Measurements from ENCODE around the gene RPS6KA3. TPM values are rescaled to one million over a fixed set of nuclear protein-coding genes. Genes with fewer than 3 reads are reported as not detected.

Gene RPS6KA3
- total and polyA plus RNA-seq, 9 of the 15 experiments (the other 6 are each of a cell fraction or from before 2014, with no cell fraction given), result 10.9 to 61.9 (median 37.4) TPM

GRCh38 chrX:20254712-20255299 is 11.9 kb downstream of the RPS6KA3 start:
- ChIA-PET POLR2A (no interaction called here), CTCF (ENCODE audit: low intra/inter-chr PET ratio) (no interaction called here)
- no peaks in the 10 kb centered on the region for H3K9me1 ChIP-seq (ENCODE audit: control insufficient read depth, insufficient read depth, low read length)
- no peak overlapping the region for H3K4me3 ChIP-seq
- H3K36me3 ChIP-seq (ENCODE audit: control insufficient read depth, insufficient read depth, low read length), result peaks cover 19% of the 10 kb centered on the region; the same call in 2 of the 3 replicates
- no peaks in the 10 kb centered on the region for H3K27me3 ChIP-seq (ENCODE audit: control insufficient read depth in 2 of 2, insufficient read depth in 2 of 2, low read length in 2 of 2)
- no peaks in the 10 kb centered on the region for H4K20me1 ChIP-seq (replicated peaks; ENCODE audit: control insufficient read depth, insufficient read depth, low read length)
- intact Hi-C loops (cut with micrococcal nuclease), result no loop called here
- ATAC-seq (no peak), FAIRE-seq (no peak), DNase-seq (ENCODE audit: extremely low read depth in 1 of 4, low spot score in 3 of 4) (no peak)
- no peak overlapping the region for H3K27ac ChIP-seq (ENCODE audit: extremely low read depth, low read depth, low read length)
- WGBS (ENCODE audit: insufficient coverage, low coverage, missing lambda C conversion rate), result 23% methylated on average over 3 of the region's 4 CpGs
- BruUV-seq (replicated peaks), result no TSS peak
- in situ Hi-C loops (cut with MboI), result no loop called here
- peaks cover 0 to 6% of the 10 kb centered on the region in 2 experiments; a peak in 2 of 5 replicates for H3K4me1 ChIP-seq (replicated peaks in 1 of 2; ENCODE audit: control insufficient read depth in 2 of 2, insufficient read depth in 2 of 2, low read length in 2 of 2)
- no peak overlapping the region for H3K9ac ChIP-seq (ENCODE audit: insufficient read depth in 1 of 2, low read depth in 2 of 2, low read length in 2 of 2)
- no peak overlapping the region for H3K4me2 ChIP-seq (ENCODE audit: insufficient read depth, low read length)
- H3K9me3 ChIP-seq (replicated peaks; ENCODE audit: control insufficient read depth, insufficient read depth, low read depth, low read length), result no peaks in the 10 kb centered on the region; the same call in 1 of the 2 replicates
- TF ChIP-seq TRIM24 (IDR thresholded peaks at IDR 0.05), result 0 out of 4 replicates have a peak, but pooled peaks of 1 of the 2 experiments have one; percentile 12
- TF ChIP-seq DPF2 (IDR thresholded peaks at IDR 0.05), result 0 out of 2 replicates have a peak, but pooled peaks have one; percentile 29
- TF ChIP-seq SNAPC5 (CRISPR knock-in tag; IDR thresholded peaks at IDR 0.05), result no peak
- TF ChIP-seq NFE2L1 (tag; IDR thresholded peaks at IDR 0.05; ENCODE audit: borderline replicate concordance, low read depth), result peak; percentile 81
- TF ChIP-seq, protein P1, sequence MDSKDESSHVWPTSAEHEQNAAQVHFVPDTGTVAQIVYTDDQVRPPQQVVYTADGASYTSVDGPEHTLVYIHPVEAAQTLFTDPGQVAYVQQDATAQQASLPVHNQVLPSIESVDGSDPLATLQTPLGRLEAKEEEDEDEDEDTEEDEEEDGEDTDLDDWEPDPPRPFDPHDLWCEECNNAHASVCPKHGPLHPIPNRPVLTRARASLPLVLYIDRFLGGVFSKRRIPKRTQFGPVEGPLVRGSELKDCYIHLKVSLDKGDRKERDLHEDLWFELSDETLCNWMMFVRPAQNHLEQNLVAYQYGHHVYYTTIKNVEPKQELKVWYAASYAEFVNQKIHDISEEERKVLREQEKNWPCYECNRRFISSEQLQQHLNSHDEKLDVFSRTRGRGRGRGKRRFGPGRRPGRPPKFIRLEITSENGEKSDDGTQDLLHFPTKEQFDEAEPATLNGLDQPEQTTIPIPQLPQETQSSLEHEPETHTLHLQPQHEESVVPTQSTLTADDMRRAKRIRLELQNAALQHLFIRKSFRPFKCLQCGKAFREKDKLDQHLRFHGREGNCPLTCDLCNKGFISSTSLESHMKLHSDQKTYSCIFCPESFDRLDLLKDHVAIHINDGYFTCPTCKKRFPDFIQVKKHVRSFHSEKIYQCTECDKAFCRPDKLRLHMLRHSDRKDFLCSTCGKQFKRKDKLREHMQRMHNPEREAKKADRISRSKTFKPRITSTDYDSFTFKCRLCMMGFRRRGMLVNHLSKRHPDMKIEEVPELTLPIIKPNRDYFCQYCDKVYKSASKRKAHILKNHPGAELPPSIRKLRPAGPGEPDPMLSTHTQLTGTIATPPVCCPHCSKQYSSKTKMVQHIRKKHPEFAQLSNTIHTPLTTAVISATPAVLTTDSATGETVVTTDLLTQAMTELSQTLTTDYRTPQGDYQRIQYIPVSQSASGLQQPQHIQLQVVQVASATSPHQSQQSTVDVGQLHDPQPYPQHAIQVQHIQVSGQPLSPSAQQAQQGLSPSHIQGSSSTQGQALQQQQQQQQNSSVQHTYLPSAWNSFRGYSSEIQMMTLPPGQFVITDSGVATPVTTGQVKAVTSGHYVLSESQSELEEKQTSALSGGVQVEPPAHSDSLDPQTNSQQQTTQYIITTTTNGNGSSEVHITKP (IDR thresholded peaks at IDR 0.05; ENCODE audit: partially characterized antibody), result peak; percentile 81
- TF ChIP-seq C11orf30 (IDR thresholded peaks at IDR 0.05; ENCODE audit: low read depth), result peak; percentile 85
- peak; percentile 90 for TF ChIP-seq MAFG (tag; conservative IDR thresholded peaks at IDR 0.05)
- peak; percentile 95 for TF ChIP-seq ZNF316 (IDR thresholded peaks at IDR 0.05)
- no peak for TF ChIP-seq KLF16 (IDR thresholded peaks at IDR 0.05)
- TF ChIP-seq MAFK (IDR thresholded peaks at IDR 0.05; ENCODE audit: low read length), result peak; percentile 68; the same call in 1 of the 2 replicates
- no peak for TF ChIP-seq EZH2 (IDR thresholded peaks at IDR 0.05; ENCODE audit: borderline replicate concordance, low read depth, low read length)
- peak; percentile 81 for TF ChIP-seq MAFF (IDR thresholded peaks at IDR 0.05; ENCODE audit: low read length)
- peak; percentile 82 for TF ChIP-seq NFE2 (IDR thresholded peaks at IDR 0.05; ENCODE audit: low read depth)
- TF ChIP-seq NFIC (IDR thresholded peaks at IDR 0.05), result peak; percentile 50; the same call in 1 of the 2 replicates
- no peak overlapping the region for H2AFZ ChIP-seq (ENCODE audit: low read depth, low read length)
- H3K79me2 ChIP-seq (ENCODE audit: control insufficient read depth, insufficient read depth, low read length), result peaks cover 63% of the 10 kb centered on the region
